H1 (cell line): Measurements from ENCODE around the gene SMPX.

Experiments used
- BACH1 ChIP-seq: IDR thresholded peaks from 2 replicates; pipeline ENCODE4 v1.6.1; 2012; ENCODE audit warnings: low read length, improper control_type of control experiment
- CREB1 ChIP-seq: IDR thresholded peaks from 2 replicates; pipeline ENCODE4 v1.6.1; 2012; ENCODE audit warnings: inconsistent platforms
- E2F6 ChIP-seq: IDR thresholded peaks from 2 replicates; pipeline ENCODE4 v1.6.1; 2012; ENCODE audit warnings: inconsistent platforms
- POLR2A ChIP-seq, 2 experiments: IDR thresholded peaks; 1 replicate in 1 of 2; 2 replicates in 1 of 2; pipeline ENCODE4 v1.6.1; 2011; ENCODE audit warnings: low read depth in 2 of 2, low read length in 2 of 2, mild to moderate bottlenecking in 2 of 2; ENCODE audit errors: control extremely low read depth in 1 of 2
- TF ChIP-seq, protein P1 (sequence below): IDR thresholded peaks from 2 replicates; pipeline ENCODE4 v1.6.1; 2012; ENCODE audit warnings: low read length, inconsistent platforms

DNA sequence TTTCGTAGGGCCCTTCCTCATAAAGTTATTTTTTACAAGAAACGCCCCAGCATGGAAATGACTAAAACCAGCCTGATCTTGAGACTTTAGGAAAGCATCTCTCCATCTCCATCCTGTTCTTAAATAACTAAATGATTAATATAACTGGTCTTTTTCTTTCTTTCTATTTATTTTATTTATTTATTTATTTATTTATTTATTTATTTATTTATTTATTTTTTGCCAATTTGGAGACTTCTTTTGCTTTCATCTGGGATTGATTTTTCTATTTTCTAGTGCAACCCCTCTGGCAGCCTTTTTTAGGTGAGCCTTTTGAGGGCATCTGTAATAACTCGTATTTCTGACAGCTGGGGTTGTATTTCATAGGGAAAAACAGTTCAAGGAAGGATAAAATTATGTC lies 98.6 kb downstream of the SMPX start:
- TF ChIP-seq BACH1 = no peak
- no peak for TF ChIP-seq E2F6
- TF ChIP-seq, protein P1, sequence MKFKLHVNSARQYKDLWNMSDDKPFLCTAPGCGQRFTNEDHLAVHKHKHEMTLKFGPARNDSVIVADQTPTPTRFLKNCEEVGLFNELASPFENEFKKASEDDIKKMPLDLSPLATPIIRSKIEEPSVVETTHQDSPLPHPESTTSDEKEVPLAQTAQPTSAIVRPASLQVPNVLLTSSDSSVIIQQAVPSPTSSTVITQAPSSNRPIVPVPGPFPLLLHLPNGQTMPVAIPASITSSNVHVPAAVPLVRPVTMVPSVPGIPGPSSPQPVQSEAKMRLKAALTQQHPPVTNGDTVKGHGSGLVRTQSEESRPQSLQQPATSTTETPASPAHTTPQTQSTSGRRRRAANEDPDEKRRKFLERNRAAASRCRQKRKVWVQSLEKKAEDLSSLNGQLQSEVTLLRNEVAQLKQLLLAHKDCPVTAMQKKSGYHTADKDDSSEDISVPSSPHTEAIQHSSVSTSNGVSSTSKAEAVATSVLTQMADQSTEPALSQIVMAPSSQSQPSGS = no peak
- TF ChIP-seq CREB1 = no peak
- no peak for TF ChIP-seq POLR2A (IDR thresholded peaks at IDR 0.05; ENCODE audit: control extremely low read depth in 1 of 2, low read depth in 2 of 2, low read length in 2 of 2)
